ENCODE data around the gene CLPX.
"Not testable (repeated sequence)": the region's sequence is repeated elsewhere in the genome, so short reads cannot be mapped to it uniquely, and the experiment has no call there.

Gene CLPX

DNA sequence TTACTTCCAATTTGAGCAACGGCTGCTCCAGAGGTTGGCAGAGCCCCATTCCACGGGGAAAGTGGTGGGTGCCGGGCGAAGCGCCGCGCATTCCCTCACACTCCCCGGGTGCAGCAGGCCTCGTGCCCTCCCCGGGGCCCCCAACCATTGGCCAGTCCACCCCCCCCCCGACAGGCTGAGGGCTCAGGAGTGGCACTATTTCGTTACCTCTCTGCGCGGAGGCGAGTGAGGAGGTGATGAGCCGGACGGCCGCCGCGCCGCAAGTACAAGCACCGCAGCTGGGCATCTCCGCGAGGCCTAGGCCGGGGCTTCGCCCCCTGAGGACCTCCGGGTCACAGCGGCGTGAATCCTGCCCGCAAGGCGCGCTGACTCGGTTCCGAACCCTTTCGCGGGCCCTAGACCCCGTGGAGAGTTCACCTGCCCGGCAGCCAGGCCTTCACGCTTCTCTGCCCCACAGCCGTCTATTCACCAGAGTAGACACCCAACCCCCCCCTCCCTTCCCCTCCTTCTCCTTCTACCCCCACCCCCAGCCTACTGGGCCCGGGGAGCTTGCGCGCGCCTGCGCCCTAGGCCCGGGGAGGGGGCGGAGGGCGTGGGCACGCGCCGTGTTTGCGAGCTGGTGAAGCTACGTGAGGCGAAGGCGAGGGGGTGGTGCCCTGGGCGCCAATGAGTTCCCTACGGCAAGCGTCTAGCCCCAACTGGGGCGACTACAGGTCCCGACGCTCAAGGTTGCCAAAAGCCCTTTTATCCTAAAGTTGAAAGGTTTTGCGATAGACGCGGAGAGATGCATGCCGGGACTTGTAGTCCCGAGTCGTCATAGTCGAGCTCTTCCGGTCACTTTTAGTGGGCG, at the start of gene CLPX:
Gene CLPX, minus strand, starts transcription at position 475 of the 850 bp plus-strand sequence. Its CDS starts 189 bp downstream, at position 286.
- peak; percentile 94 for DNase-seq

DNA sequence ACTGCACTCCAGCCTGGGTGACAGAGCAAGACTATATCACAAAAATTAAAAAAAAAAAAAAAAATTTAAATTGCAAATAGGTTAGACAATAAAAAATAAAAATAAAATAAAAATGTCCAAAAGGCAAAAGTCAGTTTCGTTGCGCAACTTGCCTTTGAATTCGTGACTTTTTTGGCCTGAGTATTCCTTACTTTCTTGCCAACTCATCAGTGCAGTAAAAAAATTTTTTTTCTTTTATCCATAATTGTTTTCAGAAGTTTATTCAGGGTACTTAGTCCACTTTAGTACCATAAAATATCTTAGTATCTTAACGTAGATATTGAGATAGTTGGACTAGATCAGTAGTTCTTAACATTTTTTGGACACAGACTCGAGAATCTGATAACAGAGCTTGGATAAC, 48.6 kb upstream of the CLPX start:
- no peak for DNase-seq

DNA sequence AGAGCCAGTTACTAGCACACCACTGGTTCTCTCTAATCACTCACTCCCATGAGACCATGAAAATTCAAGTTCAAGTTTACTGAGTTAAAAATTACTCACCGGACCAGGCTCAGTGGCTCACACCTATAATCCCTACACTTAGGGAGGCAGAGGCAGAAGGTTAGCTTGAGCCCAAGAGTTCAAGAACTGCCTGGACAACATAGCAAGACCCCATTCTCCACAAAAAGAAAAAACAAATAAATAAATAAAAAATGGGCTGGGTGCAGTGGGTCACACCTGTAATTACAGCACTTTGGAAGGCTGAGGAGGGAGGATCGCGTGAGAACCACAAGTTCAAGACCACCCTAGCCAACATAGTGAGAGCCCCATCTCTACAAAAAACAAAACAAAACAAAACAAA, 47.4 kb upstream of the CLPX start:
- DNase-seq, result no peak

DNA sequence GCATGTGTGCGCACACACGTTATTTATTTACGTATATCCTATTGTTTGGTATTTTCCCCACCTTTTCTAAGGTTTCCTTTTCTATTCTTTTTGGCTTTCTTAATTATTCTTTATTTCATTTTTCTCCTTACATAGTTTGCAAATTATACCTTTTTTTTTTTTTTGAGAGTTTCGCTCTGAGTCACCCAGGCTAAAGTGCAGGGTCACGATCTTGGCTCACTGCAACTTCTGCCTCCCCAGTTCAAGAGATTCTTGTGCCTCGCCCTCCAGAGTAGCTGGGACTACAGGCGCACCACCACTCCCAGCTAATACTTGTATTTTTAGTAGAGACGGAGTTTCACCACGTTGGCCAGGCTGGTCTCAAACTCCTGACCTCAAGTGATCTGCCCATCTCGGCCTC, 46.2 kb upstream of the CLPX start:
- DNase-seq, result no peak

DNA sequence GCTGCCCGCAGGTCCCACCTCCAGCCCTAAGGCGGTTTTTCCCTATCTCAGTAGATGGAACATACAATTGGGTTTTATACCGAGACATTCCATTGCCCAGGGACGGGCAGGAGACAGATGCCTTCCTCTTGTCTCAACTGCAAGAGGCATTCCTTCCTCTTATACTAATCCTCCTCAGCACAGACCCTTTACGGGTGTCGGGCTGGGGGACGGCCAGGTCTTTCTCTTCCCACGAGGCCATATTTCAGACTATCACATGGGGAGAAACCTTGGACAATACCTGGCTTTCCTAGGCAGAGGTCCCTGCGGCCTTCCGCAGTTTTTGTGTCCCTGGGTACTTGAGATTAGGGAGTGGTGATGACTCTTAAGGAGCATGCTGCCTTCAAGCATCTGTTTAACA, 41.8 kb upstream of the CLPX start:
- not testable (repeated sequence) for DNase-seq

DNA sequence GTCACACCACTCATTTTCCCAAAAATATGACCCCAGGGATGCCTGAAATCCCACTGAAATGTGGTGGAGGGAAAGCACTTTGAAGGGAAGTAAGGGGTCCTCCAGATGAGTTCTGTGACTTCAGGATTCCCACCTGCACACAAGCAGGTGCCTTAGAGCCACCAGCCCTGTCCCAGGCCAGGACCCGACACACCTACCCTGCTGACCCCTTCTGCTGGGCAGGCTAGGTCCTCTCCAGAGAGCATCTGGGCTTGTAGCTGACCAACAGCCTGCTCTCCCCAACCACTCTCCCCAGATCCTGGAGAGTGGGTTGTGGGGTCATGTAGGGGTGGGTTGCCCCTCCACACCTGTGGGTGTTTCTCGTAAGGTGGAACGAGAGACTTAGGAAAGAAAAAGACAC, 41.1 kb upstream of the CLPX start:
- no peak for DNase-seq

DNA sequence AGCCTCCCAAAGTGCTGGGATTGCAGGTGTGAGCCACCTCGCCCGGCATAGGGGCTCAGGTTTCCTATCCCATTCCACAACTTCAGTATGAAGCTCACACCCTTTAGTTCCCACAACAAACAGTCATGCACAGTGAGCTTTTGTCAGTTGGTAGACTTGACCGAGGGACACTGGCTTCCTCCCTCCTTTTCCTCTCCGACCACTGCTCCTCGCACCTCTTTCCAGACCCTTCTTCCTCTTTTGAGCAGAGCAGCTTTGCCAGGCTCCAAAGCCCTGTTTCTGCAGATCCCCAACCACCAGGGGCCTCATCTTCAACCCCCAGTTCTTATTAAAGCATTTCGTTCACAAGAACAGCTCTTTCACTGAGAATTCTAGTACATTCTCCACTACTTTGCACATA, 38.9 kb upstream of the CLPX start:
- DNase-seq, result no peak

DNA sequence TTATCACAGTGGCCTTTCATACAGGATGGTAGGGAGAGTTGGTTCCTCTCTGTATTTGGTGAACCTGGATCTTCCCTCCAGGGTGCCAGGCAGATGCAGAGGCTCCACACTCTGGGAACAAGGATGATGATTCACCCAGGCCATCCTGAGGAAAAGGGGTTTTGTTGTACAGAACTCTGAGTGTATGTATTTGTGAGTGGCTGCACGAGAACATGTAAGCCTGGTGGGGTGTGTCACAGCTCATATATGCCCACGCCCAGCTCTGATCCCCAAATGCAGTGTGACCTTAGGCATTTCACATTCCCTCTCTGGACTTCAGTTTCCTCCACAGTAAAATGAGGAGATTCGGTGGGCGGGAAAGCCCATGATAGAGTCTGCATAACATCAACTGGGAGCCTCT, 37.7 kb upstream of the CLPX start:
- no peak for DNase-seq

DNA sequence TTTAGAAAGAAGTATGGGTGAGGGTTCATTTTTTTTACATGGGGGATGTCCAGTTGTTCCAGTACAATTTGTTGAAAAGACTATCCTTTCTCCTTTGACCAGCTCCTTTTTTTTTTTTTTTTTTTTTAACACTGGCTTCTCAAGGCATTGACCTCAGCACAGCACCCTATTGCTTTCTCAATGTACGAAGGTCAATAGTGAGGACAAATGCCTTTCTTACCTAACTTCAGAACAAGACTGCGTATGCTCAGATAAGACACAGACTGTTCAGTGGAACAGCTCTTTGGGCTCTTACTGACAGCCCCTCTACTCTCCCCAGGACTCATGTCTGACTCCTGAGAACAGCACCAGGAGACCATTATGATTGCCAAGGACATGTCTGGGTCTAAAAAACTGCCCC, 36.6 kb upstream of the CLPX start:
- no peak for DNase-seq

DNA sequence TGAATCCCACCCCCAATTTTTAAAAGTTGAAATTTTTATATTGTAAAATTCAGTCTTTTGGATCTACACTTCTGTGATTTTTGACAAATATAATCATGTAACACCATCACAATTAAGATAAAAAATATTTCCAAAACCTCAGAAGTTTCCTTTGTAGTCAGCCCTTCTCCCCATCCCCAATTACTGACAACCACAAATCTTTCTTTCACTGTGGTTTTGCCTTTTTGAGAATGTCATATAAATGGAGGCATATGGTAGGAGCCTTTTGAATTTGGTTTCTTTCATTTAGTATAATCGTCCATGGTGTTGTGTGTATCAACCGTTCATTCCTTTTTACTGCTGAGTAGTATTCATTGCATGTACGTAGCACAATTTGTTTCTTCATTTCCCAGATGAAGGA, 34.0 kb upstream of the CLPX start:
- no peak for DNase-seq

DNA sequence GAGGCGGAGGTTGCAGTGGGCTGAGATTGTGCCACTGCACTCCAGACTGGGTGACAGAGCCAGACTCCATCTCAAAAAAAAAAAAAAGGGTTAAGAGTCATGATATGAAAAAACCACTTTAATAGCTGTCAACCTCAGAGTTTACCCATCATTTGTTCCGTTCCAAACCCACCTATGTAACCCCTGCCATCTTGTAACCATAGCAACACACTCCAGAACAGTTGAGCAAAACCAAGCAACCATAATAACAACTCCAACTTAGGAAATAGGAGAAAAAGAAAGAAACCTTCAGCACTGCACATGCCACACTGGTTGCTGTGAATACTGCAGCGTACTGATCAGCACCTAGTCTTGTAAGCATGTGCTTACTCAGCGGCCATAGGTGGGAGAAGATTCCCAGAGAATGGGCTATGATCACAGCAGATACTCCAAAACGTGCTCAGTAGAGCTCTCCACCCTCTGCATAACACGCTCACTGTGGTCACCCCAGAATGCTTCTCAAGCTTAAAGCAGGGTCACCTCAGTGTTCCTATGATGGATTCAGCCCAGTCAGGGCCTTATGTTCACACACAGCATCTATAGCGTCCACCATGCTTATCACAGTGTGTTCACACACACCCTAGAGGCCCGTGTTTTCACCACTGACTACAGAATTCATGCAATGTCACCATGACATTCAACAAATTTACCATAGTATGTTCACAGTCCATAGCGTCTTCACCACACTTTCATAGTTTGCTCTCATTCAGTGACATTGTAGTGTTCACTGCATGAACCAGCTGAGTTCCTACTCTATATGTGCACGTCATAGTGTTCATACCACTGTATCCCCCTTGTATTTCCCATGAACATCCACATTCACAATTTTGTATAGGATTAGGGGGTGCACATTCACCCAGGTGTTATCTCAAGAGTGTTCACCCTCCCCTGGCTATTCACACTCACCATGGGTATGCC, 32.7 kb upstream of the CLPX start:
- DNase-seq, result no peak

DNA sequence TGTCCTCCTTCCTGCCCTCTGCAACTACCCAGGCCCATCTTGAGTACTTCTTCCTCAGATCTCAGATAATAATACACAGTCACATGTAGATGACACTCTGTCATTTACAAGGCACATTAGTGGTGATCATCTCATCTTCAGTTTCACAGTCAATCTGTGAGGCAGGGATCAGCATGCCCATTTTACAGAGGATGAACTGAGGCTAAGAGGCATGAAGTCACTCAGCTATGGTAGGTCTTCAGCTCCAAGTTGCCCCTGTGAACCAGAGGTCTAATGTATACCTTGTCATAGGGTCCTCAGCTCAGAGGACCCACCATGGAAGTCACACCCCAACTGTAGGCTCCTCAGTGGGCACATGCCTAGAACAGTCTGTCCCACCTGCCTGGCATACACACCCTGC, 30.4 kb upstream of the CLPX start:
- no peak for DNase-seq

DNA sequence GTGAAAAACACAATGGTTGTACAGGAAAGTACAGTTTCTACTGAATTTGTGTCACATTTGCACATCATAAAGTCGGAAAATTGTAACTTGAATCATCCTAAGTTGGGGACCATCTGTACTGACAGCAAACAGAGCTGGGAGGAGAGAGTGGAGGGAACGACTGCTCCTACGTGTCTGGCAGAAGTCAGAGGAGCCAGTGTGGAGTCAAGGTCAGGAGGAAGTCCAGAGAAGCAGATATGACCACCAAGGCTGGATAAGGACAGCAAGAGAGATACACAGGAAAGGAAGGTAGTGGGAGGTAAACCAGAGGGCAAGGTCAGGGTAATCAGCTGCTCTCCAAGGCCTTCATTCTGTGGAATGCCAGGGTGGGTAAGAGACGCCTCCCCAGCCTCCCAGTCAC, 28.9 kb upstream of the CLPX start:
- DNase-seq, result no peak

DNA sequence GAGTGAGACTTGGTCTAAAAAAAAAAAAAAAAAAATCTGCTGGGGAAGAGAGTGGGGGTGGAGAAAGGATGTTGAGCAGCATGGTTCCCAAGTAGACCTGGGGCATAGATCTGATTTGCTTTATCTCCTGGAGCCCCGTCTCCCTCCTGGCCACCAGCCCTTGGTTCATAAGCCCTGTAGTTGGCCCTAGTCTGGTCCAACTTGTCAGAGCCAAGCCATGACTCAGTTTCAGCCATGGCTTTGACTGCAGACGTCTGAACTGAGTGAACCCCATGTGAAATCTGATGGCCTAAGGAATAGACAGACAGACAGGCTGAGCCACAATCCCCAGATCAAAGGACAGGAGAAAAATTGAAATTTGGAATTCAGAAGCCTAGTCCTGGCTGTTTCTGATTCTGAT, 28.1 kb upstream of the CLPX start:
- DNase-seq, result no peak

DNA sequence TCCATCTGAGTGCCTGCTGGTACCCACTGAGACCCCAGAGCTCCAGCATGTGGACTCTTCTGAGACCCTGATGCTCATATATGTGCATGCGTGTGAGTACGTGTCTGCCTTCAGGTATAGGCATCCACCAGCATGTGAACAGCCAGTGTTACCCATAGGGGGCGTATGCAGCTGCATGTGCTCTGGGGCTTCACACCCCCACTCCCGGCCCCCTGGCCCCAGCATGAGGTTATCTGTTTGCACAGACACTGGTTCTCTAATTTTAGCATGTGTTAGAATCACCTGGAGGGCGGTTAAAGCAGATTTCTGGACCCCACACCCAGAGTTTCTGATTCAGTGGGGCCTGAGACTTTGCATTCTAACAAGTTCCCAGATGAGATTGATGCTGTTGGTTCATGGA, 27.0 kb upstream of the CLPX start:
- DNase-seq, result no peak

DNA sequence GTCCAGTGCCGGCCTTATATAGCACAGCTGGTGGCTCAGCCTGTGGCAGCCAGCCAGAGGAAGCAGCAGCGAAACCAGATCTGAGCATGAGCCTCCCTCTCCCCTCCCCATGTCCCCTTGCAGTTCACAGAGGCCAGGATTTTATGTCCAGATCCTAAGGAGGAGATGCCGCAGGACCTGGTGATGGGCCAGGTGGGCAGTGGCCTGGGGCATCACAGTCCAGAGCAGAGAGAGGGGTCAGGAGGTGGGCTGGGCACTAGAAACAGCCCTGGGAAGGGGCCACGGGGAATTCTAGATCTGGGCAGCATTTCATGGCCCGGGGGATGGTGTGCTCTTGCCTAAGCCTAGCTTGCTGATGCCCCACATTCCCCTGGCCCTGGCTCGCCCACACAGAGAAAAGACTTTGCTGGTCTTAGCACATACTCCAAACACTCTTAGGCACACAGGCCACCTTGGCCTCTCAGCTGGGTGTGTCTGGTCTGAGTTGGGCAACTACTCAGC, 26.4 kb upstream of the CLPX start:
- DNase-seq, result no peak

DNA sequence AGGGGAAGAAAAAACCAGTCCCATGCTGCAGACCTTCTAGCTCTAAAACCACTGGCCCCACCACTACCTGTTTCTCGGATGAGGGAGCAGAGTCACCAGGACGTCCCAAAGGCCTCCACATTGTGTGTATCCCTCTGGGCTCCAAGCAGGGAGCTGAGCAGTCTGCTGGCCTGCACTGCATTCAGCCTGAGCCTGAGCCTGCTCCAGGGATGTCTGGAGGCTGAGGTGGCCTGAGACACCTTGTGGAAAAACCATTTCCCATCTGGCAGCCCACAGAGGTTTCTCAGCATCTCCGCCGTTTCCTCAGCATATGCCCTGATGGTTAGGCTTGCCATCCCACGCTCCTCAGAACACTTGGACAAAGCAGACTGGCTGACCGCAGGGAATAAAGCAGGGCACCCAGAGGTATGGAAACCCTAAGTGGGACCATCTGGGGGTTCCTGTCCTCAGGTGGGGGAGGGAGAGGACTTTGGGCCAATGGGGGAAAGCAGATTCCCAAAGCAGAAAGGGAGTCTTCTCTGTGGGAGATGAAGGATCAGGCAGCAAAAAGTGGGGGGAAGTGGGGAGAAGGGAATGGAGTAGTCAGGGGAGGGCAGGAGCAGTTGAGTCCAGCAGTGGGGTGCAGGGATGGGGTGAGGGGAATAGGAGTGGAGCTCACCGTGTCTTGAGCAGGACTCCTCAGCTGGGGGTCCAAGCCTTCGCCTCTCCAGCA, 25.8 kb upstream of the CLPX start, which contains the start of gene CILP:
Gene CILP, minus strand, starts transcription at position 704 of the 712 bp plus-strand sequence. CDS start 1,718 bp downstream, outside the sequence.
- DNase-seq, result no peak

DNA sequence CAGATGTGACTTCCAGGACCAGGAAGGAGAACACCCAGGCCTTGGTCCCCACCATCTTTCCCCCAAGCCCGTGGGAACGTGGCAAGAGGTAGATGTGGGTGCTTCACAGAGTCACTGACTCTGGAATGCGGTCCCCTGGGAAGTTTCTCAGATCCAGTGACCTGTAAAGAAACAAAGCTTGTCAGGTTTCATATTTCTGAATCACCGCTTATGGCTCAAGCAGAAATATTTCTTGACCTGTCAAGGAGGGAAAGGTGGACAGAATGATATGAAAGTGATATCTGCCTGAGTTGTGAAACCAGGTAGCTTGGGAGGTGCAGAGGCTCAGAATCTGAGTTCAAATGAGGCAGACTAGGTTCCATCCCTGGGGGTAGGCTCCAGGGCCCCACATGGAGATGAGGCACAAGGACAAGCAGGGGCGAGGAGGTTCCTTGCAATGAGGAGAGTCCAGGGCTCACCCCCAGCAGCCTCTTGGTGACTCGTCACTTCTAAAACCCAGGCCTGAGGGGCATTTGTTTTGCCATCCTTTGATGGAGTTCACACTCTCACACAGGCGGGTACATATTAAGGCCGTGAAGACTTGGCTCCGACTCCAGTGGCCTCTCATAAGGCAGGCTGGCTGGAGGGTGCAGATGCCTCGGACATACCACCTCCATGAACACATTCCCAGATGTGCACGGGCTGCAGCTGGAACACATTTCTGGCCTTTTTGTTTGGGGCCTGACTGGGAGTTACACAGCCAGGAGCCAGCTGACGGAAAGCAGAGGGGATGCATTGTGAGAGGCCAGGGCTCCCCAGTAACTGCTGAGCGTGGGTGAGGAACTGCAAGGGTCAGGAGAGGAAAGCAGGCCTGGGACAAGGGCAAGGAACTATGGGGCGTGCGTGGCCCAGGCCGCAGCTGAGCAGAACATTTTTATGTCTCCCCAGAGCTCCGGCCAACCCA, 24.8 kb upstream of the CLPX start:
- DNase-seq, result no peak

DNA sequence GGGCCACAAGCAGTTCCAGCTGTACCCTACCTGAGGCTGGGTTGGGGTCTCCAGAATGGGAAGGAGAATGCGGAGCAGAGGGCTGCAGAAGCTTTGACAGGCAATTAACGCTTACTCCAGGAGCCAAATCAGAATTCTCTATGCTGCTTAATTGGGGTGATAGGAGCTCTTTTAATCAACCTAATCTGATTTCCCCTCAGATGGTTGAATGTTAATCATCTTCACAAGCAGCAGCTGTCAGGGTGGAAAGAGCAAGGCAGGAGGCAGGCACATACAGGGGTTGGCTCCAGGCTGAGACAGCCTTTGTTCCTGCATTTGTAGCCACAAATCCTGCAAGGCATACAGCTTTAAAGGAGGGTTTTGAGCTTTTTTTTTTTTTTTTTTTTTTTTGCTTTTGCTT, 23.5 kb upstream of the CLPX start:
- DNase-seq, result no peak

DNA sequence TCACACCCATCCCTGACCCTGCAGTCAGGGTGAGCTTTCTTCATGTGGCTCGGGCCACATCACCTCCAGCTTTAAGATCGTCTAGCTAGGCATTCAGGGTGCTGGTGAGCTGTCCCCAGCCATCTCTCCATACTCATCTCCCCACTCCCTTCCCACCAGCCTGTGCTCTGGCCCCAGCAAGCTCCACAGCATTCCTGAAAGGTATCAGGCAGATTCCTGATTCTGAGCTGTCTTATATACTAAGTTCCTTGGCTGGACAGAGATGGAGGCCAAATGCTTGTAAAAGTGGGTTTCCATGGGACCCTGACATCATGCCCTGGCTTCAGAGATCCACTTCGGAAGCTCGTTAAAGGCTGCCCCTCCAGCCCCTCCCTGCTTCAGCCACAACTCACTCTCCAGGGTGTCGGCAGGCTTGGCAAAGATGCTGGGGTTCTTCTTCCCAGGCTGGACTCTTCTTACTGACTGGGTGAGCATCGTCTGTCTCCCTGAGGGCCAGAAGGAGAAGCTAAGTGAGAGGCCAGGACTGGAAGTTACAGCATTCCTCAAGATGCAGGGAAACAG, 22.2 kb upstream of the CLPX start:
- DNase-seq, result no peak

DNA sequence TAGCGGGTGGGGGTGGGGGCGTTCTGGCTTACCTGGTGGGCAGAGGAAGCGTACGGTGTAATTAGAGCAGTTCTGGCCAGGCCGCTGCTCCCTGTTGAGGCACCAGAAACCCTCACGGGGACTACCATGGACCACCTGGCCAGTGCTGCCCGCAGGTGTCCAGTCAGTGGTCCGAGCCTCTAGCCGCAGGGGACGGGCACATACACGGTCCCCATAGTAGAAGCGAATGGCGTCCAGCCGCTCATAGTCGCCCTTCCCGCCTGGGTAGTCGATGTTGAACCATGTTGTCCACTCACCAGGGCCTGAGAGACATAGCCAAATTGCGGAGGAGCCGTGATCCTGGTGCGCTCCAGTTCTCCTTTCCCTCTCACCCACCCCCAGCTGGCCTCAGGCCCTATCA, 21.6 kb upstream of the CLPX start:
- DNase-seq, result no peak

Measured in NCI-H1417 treated with DMSO at 0.1 percent for 48 hours (cell line).